Liver (tissue), 9 donors: ENCODE measurements around the gene RALGAPA2. TPM values are rescaled to one million over a fixed set of nuclear protein-coding genes. Genes with fewer than 3 reads are reported as not detected.

Source experiments
- DNase-seq: peaks from one replicate; pipeline ENCODE4 v3.0.0-alpha.2; 2017; ENCODE audit warnings: low spot score
- H3K27ac ChIP-seq, 2 donors: one replicate each; pipeline ENCODE4 v1.7.0; 2013; ENCODE audit warnings: inconsistent platforms in 2 of 2, low read length in 2 of 2, control low read depth in 1 of 2, low read depth in 1 of 2, mild to moderate bottlenecking in 1 of 2
- H3K27me3 ChIP-seq, 4 donors: one replicate each; pipeline versions ENCODE4 v1.6.1 to v1.7.0; 2013; ENCODE audit warnings: low read length in 3 of 4, inconsistent platforms in 1 of 4, mild to moderate bottlenecking in 1 of 4, moderate library complexity in 1 of 4; ENCODE audit not compliant: control insufficient read depth in 4 of 4, insufficient read depth in 4 of 4
- H3K36me3 ChIP-seq, 4 donors: one replicate each; pipeline versions ENCODE4 v1.6.1 to v1.7.0; 2013; ENCODE audit warnings: low read length in 3 of 4, mild to moderate bottlenecking in 3 of 4, low read depth in 1 of 4, moderate library complexity in 1 of 4; ENCODE audit not compliant: control insufficient read depth in 4 of 4, insufficient read depth in 3 of 4
- H3K4me1 ChIP-seq, 4 donors: one replicate each; pipeline versions ENCODE4 v1.6.1 to v1.7.0; 2013; ENCODE audit warnings: low read length in 3 of 4, mild to moderate bottlenecking in 3 of 4, moderate library complexity in 1 of 4; ENCODE audit not compliant: control insufficient read depth in 4 of 4, insufficient read depth in 4 of 4
- H3K4me3 ChIP-seq, 3 donors: one replicate each; pipeline versions ENCODE4 v1.6.1 to v1.7.0; 2013; ENCODE audit warnings: low read length in 3 of 3, control low read depth in 1 of 3, low read depth in 1 of 3, mild to moderate bottlenecking in 1 of 3
- H3K9ac ChIP-seq, 2 donors: one replicate each; pipeline ENCODE4 v1.7.0; 2013; ENCODE audit warnings: low read length in 2 of 2, mild to moderate bottlenecking in 2 of 2, moderate library complexity in 2 of 2, control low read depth in 1 of 2, low read depth in 1 of 2
- H3K9me3 ChIP-seq, 4 donors: one replicate each; pipeline versions ENCODE4 v1.6.1 to v1.7.0; 2013; ENCODE audit warnings: low read length in 3 of 4; ENCODE audit not compliant: control insufficient read depth in 4 of 4
- EGR1 ChIP-seq, 2 donors: IDR thresholded peaks; 2 replicates each; pipeline ENCODE4 v1.6.1; 2016 to 2018; ENCODE audit warnings: antibody characterized with exemption in 2 of 2, low read depth in 2 of 2
- FOXA1 ChIP-seq: IDR thresholded peaks from 2 replicates; pipeline ENCODE4 v1.6.1; 2016; ENCODE audit warnings: antibody characterized with exemption
- FOXA2 ChIP-seq: IDR thresholded peaks from 2 replicates; pipeline ENCODE4 v1.6.1; 2016; ENCODE audit warnings: antibody characterized with exemption
- GABPA ChIP-seq, 2 donors: IDR thresholded peaks in 1 of 2; conservative IDR thresholded peaks in 1 of 2; 2 replicates each; pipeline ENCODE4 v1.6.1; 2016; ENCODE audit warnings: antibody characterized with exemption in 2 of 2, mild to moderate bottlenecking in 1 of 2, moderate library complexity in 1 of 2
- HNF4A ChIP-seq, 2 donors: conservative IDR thresholded peaks; 2 replicates each; pipeline ENCODE4 v1.6.1; 2016; ENCODE audit warnings: antibody characterized with exemption in 2 of 2, mild to moderate bottlenecking in 2 of 2
- HNF4G ChIP-seq: IDR thresholded peaks from 2 replicates; pipeline ENCODE4 v1.6.1; 2016; ENCODE audit warnings: antibody characterized with exemption
- JUND ChIP-seq, 2 donors: IDR thresholded peaks; 2 replicates each; pipeline ENCODE4 v1.6.1; 2016; ENCODE audit warnings: antibody characterized with exemption in 2 of 2
- NR2F2 ChIP-seq: IDR thresholded peaks from 2 replicates; pipeline ENCODE4 v1.6.1; 2016; ENCODE audit warnings: antibody characterized with exemption
- RAD21 ChIP-seq, 2 donors: IDR thresholded peaks; 2 replicates each; pipeline ENCODE4 v1.6.1; 2016; ENCODE audit warnings: antibody characterized with exemption in 2 of 2, mild to moderate bottlenecking in 2 of 2
- RXRA ChIP-seq, 2 donors: IDR thresholded peaks; 2 replicates each; pipeline ENCODE4 v1.6.1; 2017 to 2018; ENCODE audit warnings: antibody characterized with exemption in 2 of 2, mild to moderate bottlenecking in 1 of 2
- SP1 ChIP-seq: IDR thresholded peaks from 2 replicates; pipeline ENCODE4 v1.6.1; 2018; ENCODE audit warnings: antibody characterized with exemption, mild to moderate bottlenecking
- TAF1 ChIP-seq: conservative IDR thresholded peaks from 2 replicates; pipeline ENCODE4 v1.6.1; 2016; ENCODE audit warnings: antibody characterized with exemption, mild to moderate bottlenecking
- YY1 ChIP-seq: IDR thresholded peaks from 2 replicates; pipeline ENCODE4 v1.6.1; 2016; ENCODE audit warnings: antibody characterized with exemption, mild to moderate bottlenecking
- ZBTB33 ChIP-seq: IDR thresholded peaks from 2 replicates; pipeline ENCODE4 v1.6.1; 2016; ENCODE audit warnings: antibody characterized with exemption
- WGBS: extraction: QIAGEN DNeasy Blood & Tissue Kit; methylation state at CpG from one replicate; pipeline ENCODE4 v1.1.7; 2013; 5-methylcytosine and 5-hydroxymethylcytosine counted together
- polyA plus RNA-seq, 2 donors: library from polyadenylated mRNA; stranded (reverse) in 1 of 2; unstranded in 1 of 2; fragments of 200-250 nt in 1 of 2; fragments of >200 nt in 1 of 2; fragmentation: Nextera tagmentation in 1 of 2; extraction: Ambion mirVana in 1 of 2; gene quantifications; one replicate each; pipeline versions ENCODE4 v1.2.1 to v1.2.3, GENCODE V29; 2013 to 2015
- total RNA-seq, 2 donors: library from RNA; depleted of rRNA; stranded (reverse); fragments of >200 nt; gene quantifications; one replicate each; pipeline ENCODE4 v1.2.3, GENCODE V29; 2014
- TF ChIP-seq, protein P1 (sequence below): IDR thresholded peaks from 2 replicates; pipeline ENCODE4 v1.6.1; 2016; ENCODE audit warnings: antibody characterized with exemption, mild to moderate bottlenecking
- TF ChIP-seq, protein P2 (sequence below): fragments of 150-350 bp; IDR thresholded peaks from 2 replicates; pipeline ENCODE4 v1.5.1; 2017; ENCODE audit warnings: improper control_type of control experiment, low read depth, low read length; ENCODE audit not compliant: missing input control
- TF ChIP-seq, protein P3 (sequence below): IDR thresholded peaks from 2 replicates; pipeline ENCODE4 v1.6.1; 2016; ENCODE audit warnings: antibody characterized with exemption
- donor health status: healthy.
- donor health status: healthy.
- donor health status: healthy.
- donor health status: healthy.
- donor health status: healthy.

The RALGAPA2 gene
- total and polyA plus RNA-seq, 4 donors, result 14.8 to 89.9 (median 25.1) TPM

DNA sequence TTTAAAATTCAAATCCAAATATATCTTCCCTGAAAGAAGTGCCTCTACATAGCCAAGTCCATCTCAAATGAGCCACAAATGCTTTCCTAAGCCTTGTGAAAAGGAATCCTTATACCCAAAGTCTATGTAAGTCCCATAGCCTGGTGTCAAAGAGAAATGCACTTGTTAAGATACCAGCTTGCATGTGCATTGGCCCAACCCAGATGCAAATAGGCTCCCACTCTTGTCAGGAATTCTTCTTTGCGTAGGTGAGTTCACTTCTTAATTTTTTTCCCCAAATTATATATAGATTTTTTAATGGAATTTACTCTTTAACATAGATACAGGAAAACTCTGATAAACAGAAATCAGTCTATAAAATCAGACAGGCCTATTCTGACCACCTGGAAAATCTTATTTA is 105.6 kb downstream of the RALGAPA2 start:
- Histone ChIP-seq H3K9ac (no peak overlapping the region), H3K9me3 (no peaks in the 10 kb centered on the region), H3K4me1 (peaks cover 2 to 10% (median 8%) of the 10 kb centered on the region in 4 donors), H3K27ac (no peak overlapping the region), H3K27me3 (no peaks in the 10 kb centered on the region), H3K4me3 (no peak overlapping the region), H3K36me3 (peaks cover 4 to 24% (median 17%) of the 10 kb centered on the region in 4 donors)
- 100% methylated on average over 1 of the region's 1 CpG for WGBS
- DNase-seq, result no peak
- TF ChIP-seq ZBTB33 (no peak), RAD21 (IDR thresholded peaks at IDR 0.05) (no peak), HNF4A (conservative IDR thresholded peaks at IDR 0.05) (no peak), SP1 (no peak), TAF1 (no peak), JUND (IDR thresholded peaks at IDR 0.05) (no peak), HNF4G (no peak), NR2F2 (no peak)
- TF ChIP-seq, protein P1, sequence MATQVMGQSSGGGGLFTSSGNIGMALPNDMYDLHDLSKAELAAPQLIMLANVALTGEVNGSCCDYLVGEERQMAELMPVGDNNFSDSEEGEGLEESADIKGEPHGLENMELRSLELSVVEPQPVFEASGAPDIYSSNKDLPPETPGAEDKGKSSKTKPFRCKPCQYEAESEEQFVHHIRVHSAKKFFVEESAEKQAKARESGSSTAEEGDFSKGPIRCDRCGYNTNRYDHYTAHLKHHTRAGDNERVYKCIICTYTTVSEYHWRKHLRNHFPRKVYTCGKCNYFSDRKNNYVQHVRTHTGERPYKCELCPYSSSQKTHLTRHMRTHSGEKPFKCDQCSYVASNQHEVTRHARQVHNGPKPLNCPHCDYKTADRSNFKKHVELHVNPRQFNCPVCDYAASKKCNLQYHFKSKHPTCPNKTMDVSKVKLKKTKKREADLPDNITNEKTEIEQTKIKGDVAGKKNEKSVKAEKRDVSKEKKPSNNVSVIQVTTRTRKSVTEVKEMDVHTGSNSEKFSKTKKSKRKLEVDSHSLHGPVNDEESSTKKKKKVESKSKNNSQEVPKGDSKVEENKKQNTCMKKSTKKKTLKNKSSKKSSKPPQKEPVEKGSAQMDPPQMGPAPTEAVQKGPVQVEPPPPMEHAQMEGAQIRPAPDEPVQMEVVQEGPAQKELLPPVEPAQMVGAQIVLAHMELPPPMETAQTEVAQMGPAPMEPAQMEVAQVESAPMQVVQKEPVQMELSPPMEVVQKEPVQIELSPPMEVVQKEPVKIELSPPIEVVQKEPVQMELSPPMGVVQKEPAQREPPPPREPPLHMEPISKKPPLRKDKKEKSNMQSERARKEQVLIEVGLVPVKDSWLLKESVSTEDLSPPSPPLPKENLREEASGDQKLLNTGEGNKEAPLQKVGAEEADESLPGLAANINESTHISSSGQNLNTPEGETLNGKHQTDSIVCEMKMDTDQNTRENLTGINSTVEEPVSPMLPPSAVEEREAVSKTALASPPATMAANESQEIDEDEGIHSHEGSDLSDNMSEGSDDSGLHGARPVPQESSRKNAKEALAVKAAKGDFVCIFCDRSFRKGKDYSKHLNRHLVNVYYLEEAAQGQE, result no peak

DNA sequence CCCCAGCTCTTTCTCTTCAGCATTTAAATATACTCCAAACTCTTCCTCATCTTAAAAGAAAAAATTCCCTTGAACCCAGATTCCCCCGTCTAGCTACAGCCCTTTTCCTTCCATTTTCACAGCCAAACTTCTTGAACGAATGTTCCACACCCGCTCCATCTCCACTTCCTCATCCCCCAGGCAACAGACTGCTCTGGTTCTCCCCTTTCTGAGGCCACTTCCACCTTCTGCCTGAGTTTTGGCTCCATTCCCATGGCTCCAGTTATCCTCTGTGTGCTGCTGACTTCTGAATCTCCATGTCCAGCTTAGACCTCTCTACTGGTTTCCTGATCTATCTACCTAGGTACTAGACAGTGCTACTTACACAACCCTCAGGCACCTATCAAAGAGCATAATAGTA is 106.4 kb downstream of the RALGAPA2 start:
- no peak for DNase-seq
- H3K36me3 ChIP-seq, result peaks cover 4 to 27% (median 21%) of the 10 kb centered on the region in 4 donors
- TF ChIP-seq RAD21 (IDR thresholded peaks at IDR 0.05), result no peak
- TF ChIP-seq, protein P2, sequence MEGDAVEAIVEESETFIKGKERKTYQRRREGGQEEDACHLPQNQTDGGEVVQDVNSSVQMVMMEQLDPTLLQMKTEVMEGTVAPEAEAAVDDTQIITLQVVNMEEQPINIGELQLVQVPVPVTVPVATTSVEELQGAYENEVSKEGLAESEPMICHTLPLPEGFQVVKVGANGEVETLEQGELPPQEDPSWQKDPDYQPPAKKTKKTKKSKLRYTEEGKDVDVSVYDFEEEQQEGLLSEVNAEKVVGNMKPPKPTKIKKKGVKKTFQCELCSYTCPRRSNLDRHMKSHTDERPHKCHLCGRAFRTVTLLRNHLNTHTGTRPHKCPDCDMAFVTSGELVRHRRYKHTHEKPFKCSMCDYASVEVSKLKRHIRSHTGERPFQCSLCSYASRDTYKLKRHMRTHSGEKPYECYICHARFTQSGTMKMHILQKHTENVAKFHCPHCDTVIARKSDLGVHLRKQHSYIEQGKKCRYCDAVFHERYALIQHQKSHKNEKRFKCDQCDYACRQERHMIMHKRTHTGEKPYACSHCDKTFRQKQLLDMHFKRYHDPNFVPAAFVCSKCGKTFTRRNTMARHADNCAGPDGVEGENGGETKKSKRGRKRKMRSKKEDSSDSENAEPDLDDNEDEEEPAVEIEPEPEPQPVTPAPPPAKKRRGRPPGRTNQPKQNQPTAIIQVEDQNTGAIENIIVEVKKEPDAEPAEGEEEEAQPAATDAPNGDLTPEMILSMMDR, result no peak
- no peak for TF ChIP-seq TAF1
- TF ChIP-seq, protein P3, sequence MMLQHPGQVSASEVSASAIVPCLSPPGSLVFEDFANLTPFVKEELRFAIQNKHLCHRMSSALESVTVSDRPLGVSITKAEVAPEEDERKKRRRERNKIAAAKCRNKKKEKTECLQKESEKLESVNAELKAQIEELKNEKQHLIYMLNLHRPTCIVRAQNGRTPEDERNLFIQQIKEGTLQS, result no peak
- TF ChIP-seq EGR1 (IDR thresholded peaks at IDR 0.05; ENCODE audit: low read depth in 2 of 2), result no peak
- TF ChIP-seq JUND (IDR thresholded peaks at IDR 0.05), result no peak
- TF ChIP-seq ZBTB33, result no peak
- TF ChIP-seq FOXA2, result no peak
- no peak for TF ChIP-seq GABPA (IDR thresholded peaks at IDR 0.05 in 1 of 2, conservative IDR thresholded peaks at IDR 0.05 in 1 of 2)
- no peak for TF ChIP-seq HNF4G
- no peak for TF ChIP-seq FOXA1
- no peak for TF ChIP-seq YY1
- TF ChIP-seq NR2F2, result no peak
- no peak for TF ChIP-seq RXRA (IDR thresholded peaks at IDR 0.05)

More for the DNA sequence above, 106.4 kb downstream of the RALGAPA2 start:
- Histone ChIP-seq H3K27ac (no peak overlapping the region), H3K9ac (no peak overlapping the region), H3K4me3 (no peak overlapping the region), H3K4me1 (peaks cover 0 to 4% (median 2%) of the 10 kb centered on the region in 4 donors), H3K9me3 (no peaks in the 10 kb centered on the region), H3K27me3 (no peaks in the 10 kb centered on the region)
- WGBS, result 79% methylated on average over 3 of the region's 3 CpGs
